Vagina (tissue), 2 donors: ENCODE measurements around the gene EYS. TPM values are rescaled to one million over a fixed set of nuclear protein-coding genes. Genes with fewer than 3 reads are reported as not detected.
"Not testable (repeated sequence)": the region's sequence is repeated elsewhere in the genome, so short reads cannot be mapped to it uniquely, and the experiment has no call there.

ENCODE experiments used
- DNase-seq, 2 donors: peaks; one replicate each; pipeline ENCODE4 v3.0.0-alpha.2; 2017; ENCODE audit errors: extremely low spot score in 2 of 2
- H3K27ac ChIP-seq: fragments of 200-600 bp; sonication (generic); one replicate; pipeline ENCODE4 v1.5.1; 2019
- H3K27me3 ChIP-seq: fragments of 200-600 bp; sonication (generic); one replicate; pipeline ENCODE4 v1.5.1; 2019
- H3K36me3 ChIP-seq, 2 donors: fragments of 200-600 bp; sonication (generic); one replicate each; pipeline ENCODE4 v1.5.1; 2017 to 2019
- H3K4me1 ChIP-seq: fragments of 200-600 bp; sonication (generic); one replicate; pipeline ENCODE4 v1.5.1; 2019
- H3K4me3 ChIP-seq, 2 donors: fragments of 200-600 bp; sonication (generic); 1 replicate in 1 of 2; 2 replicates in 1 of 2; pipeline ENCODE4 v1.5.1; 2016 to 2019
- H3K9me3 ChIP-seq: fragments of 200-600 bp; sonication (generic); one replicate; pipeline ENCODE4 v1.5.1; 2019
- CTCF ChIP-seq, 3 experiments: fragments of 450-650 bp in 2 of 3; fragments of 200-600 bp in 1 of 3; sonication (generic) in 1 of 3; IDR thresholded peaks; one replicate each; pipeline ENCODE4 v1.5.1; 2017 to 2019; ENCODE audit warnings: antibody characterized with exemption in 3 of 3, mild to moderate bottlenecking in 2 of 3, moderate library complexity in 2 of 3
- POLR2A ChIP-seq, 2 donors: fragments of 450-650 bp; IDR thresholded peaks; one replicate each; pipeline ENCODE4 v1.6.1; 2017; ENCODE audit warnings: antibody characterized with exemption in 2 of 2, mild to moderate bottlenecking in 2 of 2, moderate library complexity in 2 of 2
- POLR2AphosphoS5 ChIP-seq, 2 donors: sonication (generic); formaldehyde crosslinking; IDR thresholded peaks; one replicate each; pipeline ENCODE4 v1.9.0; 2017; ENCODE audit warnings: antibody characterized with exemption in 2 of 2, mild to moderate bottlenecking in 2 of 2, low read depth in 1 of 2; ENCODE audit not compliant: insufficient read depth in 1 of 2
- intact Hi-C: fragments of 100-400 bp; cut with DNase I; formaldehyde crosslinking; loops from one replicate; pipeline ENCODE4 v1.15.1; 2023
- total RNA-seq: library from RNA; depleted of rRNA; stranded (reverse); fragments of >200 nt; gene quantifications from one replicate; pipeline ENCODE4 v1.2.3, GENCODE V29; 2016

EYS gene
- total RNA-seq, 1 donor from 2014 or later = not detected

GRCh38 chr6:63803371-63803770 lies 1903.7 kb downstream of the EYS start:
- DNase-seq = no peak
- Histone ChIP-seq H3K27me3 (no peaks in the 10 kb centered on the region), H3K4me3 (no peak overlapping the region), H3K4me1 (peaks cover 32% of the 10 kb centered on the region), H3K36me3 (no peaks in the 10 kb centered on the region), H3K9me3 (no peaks in the 10 kb centered on the region), H3K27ac (no peak overlapping the region)
- intact Hi-C loops = no loop called here
- no peak for TF ChIP-seq POLR2A (IDR thresholded peaks at IDR 0.05)
- TF ChIP-seq POLR2AphosphoS5 (IDR thresholded peaks at IDR 0.05; ENCODE audit: insufficient read depth in 1 of 2, low read depth in 1 of 2) = no peak
- no peak for TF ChIP-seq CTCF (IDR thresholded peaks at IDR 0.05)

GRCh38 chr6:63802606-63803206 lies 1904.3 kb downstream of the EYS start:
- intact Hi-C loops = no loop called here
- no peak for DNase-seq
- Histone ChIP-seq H3K27ac (no peak overlapping the region), H3K27me3 (no peaks in the 10 kb centered on the region), H3K9me3 (no peaks in the 10 kb centered on the region), H3K4me3 (no peak overlapping the region), H3K36me3 (no peaks in the 10 kb centered on the region), H3K4me1 (peaks cover 32% of the 10 kb centered on the region)
- TF ChIP-seq POLR2AphosphoS5 (IDR thresholded peaks at IDR 0.05; ENCODE audit: insufficient read depth in 1 of 2, low read depth in 1 of 2) = no peak
- TF ChIP-seq CTCF (IDR thresholded peaks at IDR 0.05) = peak in 1 of 3 experiments; percentile 9

GRCh38 chr6:63800386-63800785 lies 1906.6 kb downstream of the EYS start:
- intact Hi-C loops, H3K27me3 ChIP-seq, DNase-seq, H3K9me3 ChIP-seq, H3K36me3 ChIP-seq, H3K4me3 ChIP-seq, H3K27ac ChIP-seq: not testable (repeated sequence)
- peaks cover 18% of the 10 kb centered on the region for H3K4me1 ChIP-seq

GRCh38 chr6:63799813-63800212 lies 1907.2 kb downstream of the EYS start:
- Histone ChIP-seq H3K27me3 (no peaks in the 10 kb centered on the region), H3K9me3 (no peaks in the 10 kb centered on the region), H3K4me1 (peaks cover 12% of the 10 kb centered on the region), H3K4me3 (no peak overlapping the region), H3K27ac (no peak overlapping the region), H3K36me3 (no peaks in the 10 kb centered on the region)
- TF ChIP-seq POLR2A (IDR thresholded peaks at IDR 0.05) (no peak), CTCF (IDR thresholded peaks at IDR 0.05) (no peak), POLR2AphosphoS5 (IDR thresholded peaks at IDR 0.05; ENCODE audit: insufficient read depth in 1 of 2, low read depth in 1 of 2) (no peak)
- intact Hi-C loops = no loop called here
- DNase-seq = no peak

- Histone ChIP-seq H3K4me1 (peaks cover 7% of the 10 kb centered on the region), H3K27ac (no peak overlapping the region), H3K4me3 (no peak overlapping the region), H3K9me3 (no peaks in the 10 kb centered on the region), H3K36me3 (no peaks in the 10 kb centered on the region), H3K27me3 (no peaks in the 10 kb centered on the region)
- TF ChIP-seq CTCF (IDR thresholded peaks at IDR 0.05) = no peak
- TF ChIP-seq POLR2A (IDR thresholded peaks at IDR 0.05) = no peak
- no peak for TF ChIP-seq POLR2AphosphoS5 (IDR thresholded peaks at IDR 0.05; ENCODE audit: insufficient read depth in 1 of 2, low read depth in 1 of 2)
- no peak for DNase-seq
- intact Hi-C loops = no loop called here
These were observed 1907.7 kb downstream of the EYS start for GRCh38 chr6:63799313-63799712.
